ENCODE data around the gene RAP1GAP.
"Not testable (repeated sequence)": the region's sequence is repeated elsewhere in the genome, so short reads cannot be mapped to it uniquely, and the experiment has no call there.

RAP1GAP gene

DNA sequence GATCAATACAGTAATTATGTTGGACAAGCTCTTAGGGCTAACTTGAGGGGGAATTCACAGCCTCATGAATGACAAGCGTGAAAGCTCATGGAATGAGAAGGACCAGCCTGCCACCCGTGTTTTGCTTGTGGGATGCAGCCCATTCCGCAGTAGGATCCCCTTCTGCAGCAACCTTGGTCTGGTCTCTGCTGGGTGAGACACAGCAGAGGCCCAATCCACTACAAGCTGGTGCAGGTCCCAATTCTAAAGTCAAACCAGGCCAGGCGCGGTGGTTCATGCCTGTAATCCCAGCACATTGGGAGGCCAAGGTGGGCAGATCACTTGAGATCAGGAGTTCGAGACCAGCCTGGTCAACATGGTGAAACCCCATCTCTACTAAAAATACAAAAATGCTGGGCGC, 4.7 kb upstream of the RAP1GAP start:
- H3K9me3 ChIP-seq (replicated peaks; ENCODE audit: low read length); H3K4me3 ChIP-seq (ENCODE audit: low read length); H3K9ac ChIP-seq (ENCODE audit: low read depth, low read length); H3K36me3 ChIP-seq (ENCODE audit: insufficient read depth, low read length): not testable (repeated sequence)
- Histone ChIP-seq H3K4me2 (ENCODE audit: low read length) (peak overlapping the region; percentile 36), H3K27me3 (ENCODE audit: control insufficient read depth, insufficient read depth, low read length) (peaks cover 38% of the 10 kb centered on the region), H3K4me1 (ENCODE audit: control insufficient read depth, insufficient read depth, low read length) (peaks cover 29% of the 10 kb centered on the region)

DNA sequence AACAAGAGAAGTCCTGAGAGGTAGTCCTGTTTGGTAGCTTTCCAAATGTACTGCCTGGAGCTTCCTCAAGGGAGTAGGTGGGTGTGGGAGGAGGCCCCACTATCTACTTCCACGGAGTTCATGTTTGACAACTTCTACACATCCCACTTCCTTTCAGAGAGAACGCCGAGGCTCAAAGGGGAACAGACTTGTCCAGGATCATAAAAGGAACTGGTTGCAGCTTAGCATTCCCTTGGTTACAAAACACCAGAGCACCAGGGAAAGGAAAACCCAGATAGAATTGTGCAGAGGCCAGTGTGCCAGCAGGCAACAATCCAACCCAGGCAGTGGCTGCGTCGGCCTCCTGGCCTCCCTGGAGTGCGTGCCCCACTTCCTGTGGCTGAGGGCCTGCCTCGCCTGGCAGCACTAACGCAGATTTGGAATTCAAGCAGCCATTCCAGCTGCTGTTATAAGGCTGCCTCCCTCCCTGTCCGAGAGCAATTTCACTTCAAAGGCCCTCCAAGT, 4.2 kb upstream of the RAP1GAP start:
- Histone ChIP-seq H3K4me2 (ENCODE audit: low read length) (peak overlapping the region; percentile 36), H3K27me3 (ENCODE audit: control insufficient read depth, insufficient read depth, low read length) (peaks cover 43% of the 10 kb centered on the region), H3K9ac (ENCODE audit: low read depth, low read length) (no peak overlapping the region), H3K4me1 (ENCODE audit: control insufficient read depth, insufficient read depth, low read length) (peaks cover 29% of the 10 kb centered on the region), H3K36me3 (ENCODE audit: insufficient read depth, low read length) (no peaks in the 10 kb centered on the region), H3K9me3 (replicated peaks; ENCODE audit: low read length) (no peaks in the 10 kb centered on the region), H3K4me3 (ENCODE audit: low read length) (no peak overlapping the region)

DNA sequence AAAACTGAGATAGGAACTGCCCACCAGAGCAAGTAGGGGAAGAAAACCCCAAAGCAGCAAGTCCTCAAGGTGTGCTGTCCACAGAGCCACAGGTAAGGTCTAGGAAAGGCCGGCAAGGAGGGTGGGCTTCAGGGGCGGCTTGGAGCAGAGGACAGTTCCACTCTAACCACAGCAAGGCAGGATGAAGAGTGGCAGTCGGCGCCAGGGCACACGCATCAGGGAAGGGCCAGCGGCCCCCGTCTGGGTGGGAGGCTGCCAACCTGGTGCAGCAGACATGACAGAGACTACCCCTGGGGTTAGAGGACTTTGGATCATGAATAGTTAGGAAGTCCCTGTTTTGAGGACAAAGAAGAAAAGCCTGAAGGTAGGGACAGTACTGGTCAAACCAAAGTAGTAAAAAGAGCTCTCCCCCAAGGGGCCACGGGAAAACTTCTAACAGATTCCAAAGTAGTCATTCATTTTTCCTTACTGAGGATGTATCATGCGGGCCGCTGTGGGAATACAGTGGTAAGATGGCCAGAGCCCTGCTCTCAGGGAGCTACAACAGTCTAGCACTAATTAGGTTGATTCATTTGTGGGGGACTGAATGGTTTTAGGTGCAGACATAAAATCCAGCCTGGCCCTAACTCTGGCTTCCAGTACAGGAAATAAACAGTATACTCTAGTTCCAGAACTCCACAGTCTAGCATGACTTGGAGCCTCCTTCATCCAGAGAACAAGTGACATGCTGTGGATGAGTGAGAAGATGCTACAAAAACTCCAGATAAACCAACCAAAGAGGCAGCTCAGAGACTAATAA, 3.5 kb upstream of the RAP1GAP start:
- Histone ChIP-seq H3K36me3 (ENCODE audit: insufficient read depth, low read length) (no peaks in the 10 kb centered on the region), H3K4me3 (ENCODE audit: low read length) (no peak overlapping the region), H3K27me3 (ENCODE audit: control insufficient read depth, insufficient read depth, low read length) (peaks cover 50% of the 10 kb centered on the region), H3K4me2 (ENCODE audit: low read length) (peak overlapping the region; percentile 36), H3K4me1 (ENCODE audit: control insufficient read depth, insufficient read depth, low read length) (peaks cover 29% of the 10 kb centered on the region), H3K9me3 (replicated peaks; ENCODE audit: low read length) (no peaks in the 10 kb centered on the region), H3K9ac (ENCODE audit: low read depth, low read length) (no peak overlapping the region)

DNA sequence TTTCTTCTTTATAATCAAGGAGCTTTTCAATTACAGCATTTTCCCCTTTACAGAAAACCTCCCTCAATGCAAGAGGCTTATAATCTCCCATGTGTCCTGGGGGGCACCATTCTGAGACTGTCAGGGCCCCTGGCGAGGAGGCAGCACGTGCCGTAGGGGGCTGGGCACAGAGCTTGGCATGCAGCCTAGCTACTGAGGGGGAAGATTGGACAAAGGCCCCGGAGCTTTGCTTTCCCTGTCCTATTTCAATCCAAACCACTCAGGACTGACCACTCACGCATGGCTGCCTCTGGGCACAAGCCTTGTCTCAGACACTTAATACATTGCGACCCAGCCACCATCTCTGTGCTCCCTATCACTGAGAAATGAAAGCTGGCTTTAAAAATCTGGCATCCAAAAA, 2.8 kb upstream of the RAP1GAP start:
- H3K36me3 ChIP-seq (ENCODE audit: insufficient read depth, low read length): no peaks in the 10 kb centered on the region
- peaks cover 57% of the 10 kb centered on the region for H3K27me3 ChIP-seq (ENCODE audit: control insufficient read depth, insufficient read depth, low read length)
- peaks cover 29% of the 10 kb centered on the region for H3K4me1 ChIP-seq (ENCODE audit: control insufficient read depth, insufficient read depth, low read length)
- H3K9me3 ChIP-seq (replicated peaks; ENCODE audit: low read length): no peaks in the 10 kb centered on the region
- H3K4me3 ChIP-seq (ENCODE audit: low read length): no peak overlapping the region
- no peak overlapping the region for H3K9ac ChIP-seq (ENCODE audit: low read depth, low read length)
- no peak overlapping the region for H3K4me2 ChIP-seq (ENCODE audit: low read length)

DNA sequence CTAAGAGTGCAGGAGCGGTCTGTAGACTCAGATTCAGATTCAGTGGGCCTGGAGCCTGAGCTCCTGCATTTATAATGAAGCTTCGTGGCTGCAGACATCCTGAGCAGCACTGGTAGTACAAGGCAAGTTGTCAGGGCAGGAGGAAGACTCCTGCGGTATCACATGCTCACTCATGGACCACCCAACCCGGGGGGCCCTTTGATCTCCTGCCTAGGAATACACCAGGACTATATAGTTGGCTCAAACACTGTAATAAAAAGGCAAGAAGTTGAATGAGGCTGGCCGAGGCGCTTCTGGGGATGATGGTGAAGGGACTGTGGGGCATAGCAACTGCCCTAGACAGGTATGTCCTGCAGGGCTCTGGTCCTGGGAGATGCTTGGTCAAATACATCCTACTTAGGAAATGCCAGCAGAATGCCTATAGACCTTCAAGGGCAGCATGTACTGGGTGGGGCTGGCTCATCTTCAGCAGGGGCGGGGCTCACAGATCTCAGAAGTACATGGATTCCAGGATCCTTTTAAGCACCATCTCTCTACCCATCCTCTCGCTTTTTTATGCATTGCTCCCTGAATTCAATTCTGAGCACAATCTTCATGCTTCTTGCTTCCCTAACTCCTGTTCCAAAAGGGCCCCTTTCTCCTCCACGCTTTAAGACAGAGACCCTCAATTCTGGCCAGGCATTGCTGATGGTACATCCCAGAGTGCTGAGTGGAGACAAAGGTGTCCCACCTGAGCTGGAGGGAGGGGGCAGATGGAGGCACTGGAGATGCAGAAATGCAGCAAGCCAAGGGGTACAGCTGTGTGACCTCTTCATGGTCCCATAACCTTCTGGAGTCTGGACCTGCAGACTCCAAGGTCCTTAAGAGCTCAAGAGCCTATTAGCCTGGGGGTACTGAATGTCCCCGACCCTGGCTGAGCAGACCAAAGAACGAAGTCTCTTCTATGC, 2.1 kb upstream of the RAP1GAP start:
- Histone ChIP-seq H3K9ac (ENCODE audit: low read depth, low read length) (no peak overlapping the region), H3K4me1 (ENCODE audit: control insufficient read depth, insufficient read depth, low read length) (peaks cover 29% of the 10 kb centered on the region), H3K36me3 (ENCODE audit: insufficient read depth, low read length) (no peaks in the 10 kb centered on the region), H3K4me3 (ENCODE audit: low read length) (no peak overlapping the region), H3K4me2 (ENCODE audit: low read length) (no peak overlapping the region), H3K27me3 (ENCODE audit: control insufficient read depth, insufficient read depth, low read length) (peaks cover 64% of the 10 kb centered on the region), H3K9me3 (replicated peaks; ENCODE audit: low read length) (no peaks in the 10 kb centered on the region)

DNA sequence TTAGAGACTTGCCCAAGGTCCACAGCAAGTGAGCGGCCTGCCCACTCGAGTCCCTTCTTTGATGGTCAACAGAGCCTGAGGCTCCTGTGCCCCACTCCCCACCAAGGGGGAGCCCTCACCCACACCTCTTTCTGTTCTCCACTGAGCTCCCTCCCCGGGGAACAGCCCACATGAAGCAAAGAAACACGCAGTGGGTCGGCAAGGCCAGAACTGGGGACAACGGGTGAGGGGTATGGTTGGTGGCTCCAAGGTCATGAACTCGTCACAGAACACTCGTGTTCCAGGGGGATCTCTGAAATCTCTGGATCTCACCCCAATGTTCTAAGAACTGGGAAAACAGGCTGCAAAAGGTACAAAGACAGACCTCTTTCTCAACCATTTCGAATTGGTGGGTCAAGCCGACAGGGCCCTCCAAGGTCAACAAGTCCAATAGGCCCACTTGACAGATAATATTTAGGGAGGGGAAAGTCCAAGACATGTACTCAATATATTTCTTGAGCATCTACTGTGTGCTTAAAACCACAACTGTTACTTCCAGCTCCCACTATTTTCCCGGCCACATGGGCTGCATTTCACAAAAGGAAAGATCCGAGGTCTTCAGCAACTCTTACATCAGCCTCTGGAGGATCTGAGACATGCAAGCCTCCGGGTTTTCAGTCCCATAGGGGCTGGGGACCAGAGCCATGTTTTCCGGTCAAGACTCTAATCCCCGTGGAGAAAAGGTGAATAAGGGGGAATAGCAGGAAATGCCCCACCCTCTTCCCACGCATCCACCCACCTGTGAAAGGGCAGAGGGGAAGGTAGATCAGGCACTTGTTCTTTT, 1.1 kb upstream of the RAP1GAP start:
- H3K4me3 ChIP-seq (ENCODE audit: low read length): no peak overlapping the region
- no peaks in the 10 kb centered on the region for H3K9me3 ChIP-seq (replicated peaks; ENCODE audit: low read length)
- peaks cover 74% of the 10 kb centered on the region for H3K27me3 ChIP-seq (ENCODE audit: control insufficient read depth, insufficient read depth, low read length)
- no peak overlapping the region for H3K4me2 ChIP-seq (ENCODE audit: low read length)
- H3K36me3 ChIP-seq (ENCODE audit: insufficient read depth, low read length): no peaks in the 10 kb centered on the region
- no peak overlapping the region for H3K9ac ChIP-seq (ENCODE audit: low read depth, low read length)
- H3K4me1 ChIP-seq (ENCODE audit: control insufficient read depth, insufficient read depth, low read length): peaks cover 35% of the 10 kb centered on the region

DNA sequence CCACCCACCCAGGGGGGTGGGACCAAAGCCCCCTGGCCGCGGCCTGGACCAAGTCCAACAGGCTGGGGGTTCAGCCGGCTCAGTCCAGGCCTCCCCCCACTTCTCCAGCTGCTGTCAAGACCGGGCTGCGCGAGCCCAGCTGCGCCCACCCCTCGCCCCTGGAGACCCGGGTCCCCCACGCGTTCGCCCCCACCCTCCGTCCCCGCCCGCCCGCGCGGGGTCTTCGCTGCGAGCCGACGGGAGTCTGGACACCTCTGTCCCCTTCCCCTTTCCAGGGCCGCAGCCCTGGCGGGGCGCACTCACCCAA, 253 bp downstream of the RAP1GAP start:
- peaks cover 35% of the 10 kb centered on the region for H3K4me1 ChIP-seq (ENCODE audit: control insufficient read depth, insufficient read depth, low read length)
- peak overlapping the region; percentile 71 for H3K4me2 ChIP-seq (ENCODE audit: low read length)
- no peak overlapping the region for H3K9ac ChIP-seq (ENCODE audit: low read depth, low read length)
- H3K36me3 ChIP-seq (ENCODE audit: insufficient read depth, low read length): no peaks in the 10 kb centered on the region
- peaks cover 87% of the 10 kb centered on the region for H3K27me3 ChIP-seq (ENCODE audit: control insufficient read depth, insufficient read depth, low read length)
- H3K9me3 ChIP-seq (replicated peaks; ENCODE audit: low read length): no peaks in the 10 kb centered on the region
- H3K4me3 ChIP-seq (ENCODE audit: low read length): peak overlapping the region; percentile 35

DNA sequence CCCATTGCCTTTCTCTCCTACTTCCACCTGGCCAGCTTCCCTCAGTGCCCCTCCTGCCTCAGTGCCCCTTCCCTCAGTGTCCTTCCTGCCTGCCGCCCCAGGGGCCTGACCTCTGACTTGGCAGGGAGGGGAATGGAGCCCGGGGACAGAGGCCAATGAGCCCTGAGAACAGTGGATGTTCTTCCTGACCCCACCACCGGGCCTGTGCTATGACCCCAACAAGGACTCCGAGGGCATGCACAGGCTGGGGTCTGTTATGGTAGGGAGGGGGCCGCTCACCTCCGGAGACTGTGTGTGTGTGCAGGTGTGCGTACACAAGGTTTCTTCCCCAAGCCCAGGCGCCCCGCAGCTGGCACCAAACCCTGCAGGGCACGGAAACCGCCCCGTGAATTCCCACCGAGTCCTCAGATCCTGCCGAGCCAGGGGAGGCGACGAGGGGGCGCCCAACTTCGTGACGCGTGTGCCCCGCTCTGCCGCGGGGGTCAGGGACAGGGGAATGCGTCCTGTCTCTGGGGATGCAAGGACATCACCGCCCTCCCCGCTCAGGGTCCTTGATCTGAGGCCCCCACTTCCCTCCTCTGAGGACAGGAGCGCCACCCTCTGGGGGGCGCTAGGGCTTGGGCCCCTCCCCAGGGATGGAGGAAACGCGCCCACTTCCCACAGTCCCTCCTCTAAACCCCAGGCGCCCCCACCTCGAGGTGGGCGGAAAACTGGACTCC, 766 bp downstream of the RAP1GAP start:
- Histone ChIP-seq H3K4me3 (ENCODE audit: low read length) (no peak overlapping the region), H3K4me1 (ENCODE audit: control insufficient read depth, insufficient read depth, low read length) (peaks cover 30% of the 10 kb centered on the region), H3K27me3 (ENCODE audit: control insufficient read depth, insufficient read depth, low read length) (peaks cover 92% of the 10 kb centered on the region), H3K9ac (ENCODE audit: low read depth, low read length) (no peak overlapping the region), H3K4me2 (ENCODE audit: low read length) (no peak overlapping the region), H3K9me3 (replicated peaks; ENCODE audit: low read length) (no peaks in the 10 kb centered on the region), H3K36me3 (ENCODE audit: insufficient read depth, low read length) (no peaks in the 10 kb centered on the region)

DNA sequence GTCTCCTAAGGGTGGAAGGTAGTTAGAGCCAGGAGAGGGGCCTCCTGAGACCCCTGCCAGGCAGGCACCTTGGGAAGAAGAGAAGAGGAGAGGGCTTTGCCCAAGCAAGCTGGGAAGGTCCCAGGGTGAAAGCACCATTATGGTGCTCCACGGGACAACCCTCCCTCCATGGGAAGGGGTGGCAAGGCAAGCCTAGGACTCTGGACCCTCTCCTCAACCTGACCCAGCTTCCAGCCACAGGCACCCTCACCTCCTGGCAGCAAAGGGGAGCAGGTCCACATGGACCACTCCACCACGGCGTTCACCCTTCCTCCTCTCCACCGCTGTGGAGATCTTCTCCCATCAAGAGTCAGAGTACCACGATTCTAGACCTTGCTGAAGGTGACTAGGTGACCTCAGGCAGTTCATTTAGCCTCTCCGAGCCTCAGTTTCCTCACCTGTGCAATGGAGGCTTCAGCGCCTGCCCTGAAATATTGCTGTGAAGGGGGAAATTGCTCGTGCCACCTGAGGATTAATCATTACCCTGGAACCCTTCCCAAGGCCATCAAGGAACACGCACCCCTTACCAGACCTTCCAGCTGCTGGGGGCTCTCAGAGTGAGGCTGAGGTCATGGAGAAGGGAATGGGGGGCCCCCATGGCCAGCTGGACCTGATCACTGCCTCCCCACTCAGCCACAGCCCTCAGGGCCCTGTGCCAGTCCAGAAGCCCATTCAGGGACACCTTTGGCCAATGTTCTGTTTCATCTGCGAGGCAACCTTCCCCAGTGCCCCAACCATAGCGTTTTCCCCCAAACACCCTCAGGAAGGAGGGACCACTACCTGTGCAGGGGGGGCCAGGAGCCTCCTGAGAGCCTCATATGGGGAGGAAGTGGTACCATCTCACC, 1.6 kb downstream of the RAP1GAP start:
- peaks cover 99% of the 10 kb centered on the region for H3K27me3 ChIP-seq (ENCODE audit: control insufficient read depth, insufficient read depth, low read length)
- no peaks in the 10 kb centered on the region for H3K9me3 ChIP-seq (replicated peaks; ENCODE audit: low read length)
- no peak overlapping the region for H3K4me3 ChIP-seq (ENCODE audit: low read length)
- H3K9ac ChIP-seq (ENCODE audit: low read depth, low read length): no peak overlapping the region
- no peak overlapping the region for H3K4me2 ChIP-seq (ENCODE audit: low read length)
- peaks cover 22% of the 10 kb centered on the region for H3K4me1 ChIP-seq (ENCODE audit: control insufficient read depth, insufficient read depth, low read length)
- H3K36me3 ChIP-seq (ENCODE audit: insufficient read depth, low read length): no peaks in the 10 kb centered on the region

Data from skeletal muscle satellite cell (primary cell).